Dedifferentiated amniotic fluid mesenchymal stem cell (primary cell): ENCODE measurements around the gene CETP.
"Not testable (repeated sequence)": the region's sequence is repeated elsewhere in the genome, so short reads cannot be mapped to it uniquely, and the experiment has no call there.

Source experiments
- DNase-seq: peaks from one replicate; pipeline ENCODE4 v3.0.0-alpha.2; 2016; ENCODE audit errors: extremely low spot score

Gene CETP

DNA sequence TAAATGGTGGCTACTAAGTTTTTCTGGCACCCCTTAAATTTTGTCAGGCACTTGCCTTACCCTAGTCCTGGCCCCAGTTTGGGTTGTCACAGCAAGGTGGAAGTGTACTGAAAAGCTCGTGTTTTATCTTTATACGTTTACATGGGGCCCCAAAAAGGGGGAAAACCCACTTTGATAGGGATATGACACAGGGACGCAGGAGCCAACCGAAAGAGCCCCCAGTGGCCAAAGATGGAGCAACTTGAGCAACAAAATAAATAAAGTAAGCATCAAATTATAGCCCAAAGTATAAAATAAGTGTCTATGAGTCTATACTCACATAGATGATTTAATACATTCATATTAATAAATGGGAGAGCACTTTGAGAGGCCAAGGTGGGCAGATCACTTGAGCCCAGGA, 5.0 kb upstream of the CETP start:
- no peak for DNase-seq

DNA sequence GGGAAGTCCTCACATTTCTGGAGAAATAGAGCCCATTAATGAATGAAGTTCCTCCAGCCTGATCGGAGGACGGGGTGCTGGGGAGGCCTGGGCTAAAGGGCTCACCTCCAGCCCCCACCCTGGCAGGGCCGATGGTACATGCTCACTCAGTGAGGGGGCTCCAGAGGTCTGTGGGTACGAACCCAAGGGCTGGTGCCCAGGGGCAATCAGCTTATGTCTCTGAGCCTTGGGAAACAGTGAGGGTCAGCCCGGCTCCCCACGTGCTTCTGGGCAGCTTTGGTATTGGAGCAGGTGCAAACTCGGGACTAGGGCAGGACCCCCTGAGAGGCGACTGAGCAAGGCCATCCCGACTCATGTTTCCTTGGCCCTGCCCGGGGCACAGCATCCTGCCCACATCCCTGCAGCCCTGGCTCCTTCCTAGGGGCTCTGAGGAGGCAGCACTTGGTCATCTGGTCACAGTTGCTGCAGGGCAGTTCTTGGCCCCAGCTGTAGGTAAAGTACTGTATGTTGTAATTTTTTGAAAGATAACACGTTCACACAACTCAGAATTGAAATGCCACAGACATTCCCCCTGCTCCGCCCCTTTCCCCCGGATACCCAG, 969 bp upstream of the CETP start:
- no peak for DNase-seq

DNA sequence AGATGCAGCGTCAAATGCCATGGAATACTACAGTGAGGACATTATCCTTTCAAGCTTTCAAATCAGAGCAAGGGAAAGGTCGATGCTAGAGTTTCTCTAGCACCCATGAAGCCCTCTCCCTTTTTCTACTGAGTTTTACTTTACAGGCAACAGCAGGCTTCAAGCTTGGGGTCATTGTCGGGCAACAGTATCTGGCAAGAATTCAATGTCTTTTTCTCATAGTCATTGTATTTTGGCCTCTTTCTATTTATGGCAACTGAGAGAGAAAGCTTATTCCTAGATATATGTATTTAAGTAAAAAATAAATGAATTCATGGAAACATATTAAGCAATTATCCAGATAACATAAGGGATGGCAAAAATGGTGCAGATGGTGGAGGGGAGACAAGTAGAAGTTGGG, 364 bp upstream of the CETP start:
- DNase-seq = no peak

DNA sequence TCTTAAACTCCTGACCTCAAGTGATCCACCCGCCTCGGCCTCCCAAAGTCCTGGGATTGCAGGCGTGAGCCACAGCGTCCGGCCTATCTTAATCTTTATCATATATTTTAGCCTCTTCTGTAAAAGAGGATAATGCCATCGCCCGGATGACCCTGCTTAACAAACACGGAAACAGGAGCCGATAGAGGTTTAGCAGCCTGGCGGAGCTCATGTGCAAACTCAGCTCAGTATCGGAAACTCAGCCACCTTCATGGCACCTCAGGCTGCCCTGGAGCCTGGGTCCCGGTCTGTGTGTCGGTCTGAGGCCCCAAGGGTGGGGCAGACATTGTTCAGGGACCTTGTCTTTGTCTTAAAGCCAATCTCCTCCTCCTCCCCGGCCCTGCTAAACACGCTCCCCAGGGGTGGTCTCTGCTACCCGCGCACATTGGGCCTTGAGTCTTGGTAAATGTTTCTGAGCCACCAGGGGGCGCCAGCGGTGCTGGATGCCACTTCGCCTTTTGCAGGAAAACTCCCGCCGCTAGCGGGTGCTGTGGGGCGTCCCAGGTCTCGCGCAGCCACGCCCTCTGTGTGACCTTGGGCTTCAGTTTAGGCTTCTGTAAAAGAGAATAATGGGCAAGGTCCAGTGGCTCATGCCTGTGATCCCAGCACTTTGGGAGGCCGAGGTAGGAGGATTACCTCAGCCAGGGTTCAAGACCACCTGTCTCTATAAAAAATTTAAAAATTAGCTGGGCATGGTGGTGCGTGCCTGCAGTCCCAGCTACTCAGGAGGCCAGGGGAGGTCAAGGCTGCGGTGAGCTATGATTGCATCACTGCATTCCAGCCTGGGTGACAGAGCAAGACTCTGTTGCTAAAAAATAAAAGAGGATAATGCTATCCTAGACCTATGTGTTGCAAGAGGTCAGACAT, 2.7 kb downstream of the CETP start:
- DNase-seq = no peak

DNA sequence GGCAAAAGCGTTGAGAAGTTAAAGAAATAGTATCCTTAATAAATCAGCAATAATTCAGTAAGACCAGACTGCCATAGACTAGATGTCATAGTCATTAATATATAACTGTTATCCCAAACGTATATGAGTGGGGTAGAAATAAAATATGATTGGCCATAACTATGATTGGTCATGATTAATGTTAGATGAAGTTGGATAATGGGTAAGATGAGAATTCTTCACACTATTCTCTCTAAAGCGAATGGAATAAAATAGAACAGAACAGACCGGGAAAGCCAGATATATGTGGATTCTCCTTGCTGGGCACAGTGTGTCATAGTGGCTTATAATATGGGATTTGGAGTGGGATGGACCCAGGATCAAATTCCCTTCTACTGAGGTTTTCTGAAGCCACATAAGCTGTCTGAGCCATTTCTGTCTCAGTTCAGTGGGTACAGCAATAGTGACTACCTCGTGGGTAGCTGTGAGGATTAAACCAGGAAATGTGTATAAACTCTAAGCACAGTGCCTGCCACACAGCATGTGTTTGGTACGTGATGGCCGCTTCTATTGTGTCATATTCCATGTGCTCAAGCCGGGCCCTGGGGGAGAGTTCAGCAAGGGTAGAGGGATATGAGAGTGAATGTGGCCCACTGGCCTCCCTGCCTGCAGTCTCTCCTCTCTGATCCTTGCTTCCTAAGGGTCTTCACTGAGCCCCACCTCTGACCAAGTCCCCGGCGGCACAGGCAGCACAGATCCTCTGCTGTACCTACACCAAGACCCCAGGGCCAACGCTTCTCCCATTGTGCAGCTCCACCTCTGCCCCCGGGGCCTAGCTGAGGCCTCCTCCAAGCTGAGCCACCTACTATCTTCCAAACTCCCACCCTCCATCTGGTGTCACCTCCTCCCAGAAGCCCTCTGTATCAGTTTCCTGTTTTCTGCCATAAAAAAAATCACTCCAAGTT, 3.7 kb downstream of the CETP start:
- no peak for DNase-seq

DNA sequence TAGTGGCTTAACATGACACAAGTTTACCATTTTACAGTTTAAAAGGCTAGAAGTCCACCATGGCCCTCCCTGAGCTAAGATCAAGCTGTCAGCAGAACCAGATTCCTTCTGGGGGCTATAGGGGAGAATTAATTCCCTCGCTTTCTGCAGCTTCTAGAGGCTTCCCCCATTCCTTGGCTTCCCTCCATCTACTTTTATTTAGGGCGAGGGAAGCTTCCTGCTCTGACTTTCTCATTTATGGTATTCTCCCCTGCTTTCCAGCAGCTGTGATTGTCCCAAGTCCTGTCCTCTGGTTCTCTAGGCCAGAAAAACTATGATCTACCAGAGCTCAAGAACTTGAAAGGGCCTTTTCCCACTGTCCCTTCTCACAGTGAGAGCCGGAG, 4.3 kb downstream of the CETP start:
- no peak for DNase-seq

DNA sequence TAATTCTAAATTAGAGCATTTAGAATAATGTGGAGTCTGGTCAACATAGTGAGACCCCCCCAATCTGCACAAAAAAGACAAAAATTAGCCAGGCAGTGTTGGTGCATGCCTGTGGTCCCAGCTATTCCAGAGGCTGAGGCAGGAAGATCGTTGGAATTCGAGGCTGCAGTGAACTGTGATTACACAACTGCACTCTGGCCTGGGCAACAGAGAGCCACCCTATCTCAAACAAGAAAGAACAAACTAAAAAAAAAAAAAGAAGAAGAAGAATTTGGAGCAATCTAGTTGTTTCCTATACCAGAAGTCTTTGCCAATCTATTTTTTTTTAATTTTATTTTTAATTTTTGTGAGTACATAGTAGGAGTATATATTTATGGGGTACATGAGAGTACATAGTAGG, 6.0 kb downstream of the CETP start:
- no peak for DNase-seq

DNA sequence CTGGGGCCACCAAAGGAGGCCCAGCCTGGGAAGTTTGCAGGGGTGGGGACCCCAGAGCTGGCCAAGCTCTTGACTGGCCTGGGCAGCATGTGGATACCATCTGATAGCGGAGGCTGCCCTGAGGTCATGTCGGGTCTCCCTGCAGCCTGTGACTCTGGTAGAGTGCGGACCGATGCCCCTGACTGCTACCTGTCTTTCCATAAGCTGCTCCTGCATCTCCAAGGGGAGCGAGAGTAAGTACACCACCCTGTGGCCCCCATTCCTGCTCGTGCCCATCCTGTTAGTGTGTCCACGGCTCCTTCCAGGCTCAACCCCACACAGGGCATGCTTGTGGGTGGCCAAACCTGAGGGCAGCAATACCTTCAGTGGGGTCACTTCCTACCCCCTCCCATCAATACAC, 8.0 kb downstream of the CETP start:
- DNase-seq = no peak

DNA sequence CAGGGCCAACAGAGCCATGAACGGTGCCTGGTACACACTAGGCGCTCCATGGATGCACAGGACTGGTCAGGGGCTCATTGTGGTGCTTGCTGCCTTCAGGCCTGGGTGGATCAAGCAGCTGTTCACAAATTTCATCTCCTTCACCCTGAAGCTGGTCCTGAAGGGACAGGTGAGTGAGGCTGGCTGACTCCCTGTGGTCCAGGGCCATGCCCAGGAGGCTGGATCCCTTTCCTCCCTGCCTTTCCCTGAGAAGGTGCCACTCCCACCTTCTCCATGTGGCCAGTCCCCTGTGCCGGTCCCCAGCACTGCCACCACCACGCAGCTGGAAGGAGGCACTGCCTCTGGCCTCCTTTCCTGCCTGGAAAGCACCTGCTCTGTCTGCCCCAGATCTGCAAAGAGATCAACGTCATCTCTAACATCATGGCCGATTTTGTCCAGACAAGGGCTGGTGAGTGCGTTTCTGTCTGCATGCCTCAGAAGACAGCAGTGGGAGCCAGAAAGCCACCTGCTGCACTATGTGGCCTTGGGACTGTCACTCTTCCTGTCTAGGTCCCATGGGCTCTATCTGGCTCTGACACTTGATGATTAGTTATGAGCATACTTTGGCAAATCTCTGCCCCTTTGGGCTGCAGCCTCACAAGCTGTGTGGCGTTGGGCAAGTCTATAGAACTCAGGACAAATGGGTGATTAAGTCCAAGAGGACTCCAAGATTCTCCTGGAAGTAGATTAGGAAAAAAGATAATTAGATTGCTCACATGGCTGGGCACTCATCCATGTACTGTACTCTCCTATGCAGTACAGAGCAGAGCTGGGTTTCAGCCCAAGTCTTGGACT, 9.4 kb downstream of the CETP start:
- DNase-seq = no peak

DNA sequence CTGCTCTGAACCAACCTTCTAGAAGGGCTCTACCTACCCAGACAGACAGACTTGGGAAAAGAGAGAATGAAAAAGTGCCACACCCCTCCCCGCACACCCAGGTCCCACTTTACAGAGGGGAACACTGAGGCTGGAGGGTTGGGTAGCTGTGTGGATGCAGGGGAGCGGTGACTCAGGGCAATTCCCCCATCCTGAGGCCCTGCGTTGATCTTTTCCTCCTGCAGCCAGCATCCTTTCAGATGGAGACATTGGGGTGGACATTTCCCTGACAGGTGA, 10.0 kb downstream of the CETP start:
- no peak for DNase-seq

DNA sequence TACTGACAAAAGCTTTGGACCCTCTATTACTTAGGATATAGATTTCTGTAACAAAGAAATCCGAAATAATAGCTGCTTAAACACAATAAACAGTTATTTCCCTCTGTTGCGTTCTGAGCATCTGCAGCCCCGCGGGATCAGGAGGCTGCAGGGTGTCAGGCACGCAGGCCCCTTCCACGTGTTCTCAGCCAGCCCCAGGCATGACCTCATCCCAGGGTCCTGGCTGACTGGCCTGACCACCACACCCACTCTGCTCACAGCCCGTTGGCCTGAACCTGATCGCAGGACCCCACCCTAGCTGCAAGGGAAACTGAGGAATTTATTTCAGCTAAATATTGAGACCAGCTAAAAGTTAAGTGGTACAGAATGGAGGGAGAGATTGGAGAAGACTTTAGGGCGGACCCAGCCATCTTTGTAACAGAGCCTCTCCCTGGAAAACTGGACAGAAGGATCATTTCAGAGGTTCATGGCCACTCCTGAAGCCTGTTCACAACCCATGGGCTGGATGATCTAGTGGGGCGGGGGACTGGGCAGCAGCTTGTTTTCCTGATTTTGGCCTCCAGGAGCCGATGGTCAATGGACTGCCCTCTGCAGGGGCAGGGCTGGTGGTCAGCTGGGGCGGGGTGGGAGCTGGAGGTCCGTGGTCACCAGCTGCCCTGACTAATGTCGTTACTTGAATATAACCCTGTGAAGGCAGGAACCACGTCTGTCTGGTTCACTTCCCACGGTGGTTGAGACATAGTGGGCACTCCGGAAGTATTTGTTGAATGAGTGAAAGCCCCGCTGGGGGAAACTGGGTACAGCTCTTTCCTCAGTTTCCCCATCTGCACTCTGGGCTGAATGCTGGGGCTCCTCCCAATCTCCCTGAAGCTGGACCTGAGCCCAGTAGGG, 10.9 kb downstream of the CETP start:
- no peak for DNase-seq

DNA sequence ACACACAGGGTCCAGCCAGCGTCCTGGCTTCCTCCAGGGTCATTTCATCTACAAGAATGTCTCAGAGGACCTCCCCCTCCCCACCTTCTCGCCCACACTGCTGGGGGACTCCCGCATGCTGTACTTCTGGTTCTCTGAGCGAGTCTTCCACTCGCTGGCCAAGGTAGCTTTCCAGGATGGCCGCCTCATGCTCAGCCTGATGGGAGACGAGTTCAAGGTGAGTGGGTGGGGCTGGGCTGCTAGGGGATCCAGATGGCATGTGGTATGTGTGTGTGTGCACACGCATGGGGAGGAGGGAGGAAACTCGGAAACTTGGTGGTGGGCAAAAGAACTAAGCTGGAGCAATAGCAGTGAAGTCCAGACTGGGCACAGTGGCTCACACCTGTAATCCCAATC, 11.5 kb downstream of the CETP start:
- DNase-seq = no peak

DNA sequence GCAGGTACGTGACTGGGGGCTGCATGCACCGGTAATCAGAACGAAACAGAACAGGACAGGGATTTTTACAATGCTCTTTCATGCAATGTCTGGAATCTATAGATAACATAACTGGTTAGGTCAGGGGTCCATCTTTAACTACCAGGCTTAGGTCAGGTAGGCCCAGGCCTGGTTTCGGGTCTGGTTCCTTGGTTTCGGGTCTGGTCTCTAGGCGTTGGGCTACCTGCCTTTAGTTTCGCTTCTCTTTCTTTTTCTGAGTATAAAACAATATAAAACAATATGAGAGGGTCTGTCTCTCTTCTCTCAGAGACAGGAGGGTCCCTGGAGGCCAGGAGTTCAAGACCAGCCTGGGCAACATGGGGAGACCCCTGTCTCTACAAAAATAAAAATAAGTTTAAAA, 12.1 kb downstream of the CETP start:
- DNase-seq = not testable (repeated sequence)

DNA sequence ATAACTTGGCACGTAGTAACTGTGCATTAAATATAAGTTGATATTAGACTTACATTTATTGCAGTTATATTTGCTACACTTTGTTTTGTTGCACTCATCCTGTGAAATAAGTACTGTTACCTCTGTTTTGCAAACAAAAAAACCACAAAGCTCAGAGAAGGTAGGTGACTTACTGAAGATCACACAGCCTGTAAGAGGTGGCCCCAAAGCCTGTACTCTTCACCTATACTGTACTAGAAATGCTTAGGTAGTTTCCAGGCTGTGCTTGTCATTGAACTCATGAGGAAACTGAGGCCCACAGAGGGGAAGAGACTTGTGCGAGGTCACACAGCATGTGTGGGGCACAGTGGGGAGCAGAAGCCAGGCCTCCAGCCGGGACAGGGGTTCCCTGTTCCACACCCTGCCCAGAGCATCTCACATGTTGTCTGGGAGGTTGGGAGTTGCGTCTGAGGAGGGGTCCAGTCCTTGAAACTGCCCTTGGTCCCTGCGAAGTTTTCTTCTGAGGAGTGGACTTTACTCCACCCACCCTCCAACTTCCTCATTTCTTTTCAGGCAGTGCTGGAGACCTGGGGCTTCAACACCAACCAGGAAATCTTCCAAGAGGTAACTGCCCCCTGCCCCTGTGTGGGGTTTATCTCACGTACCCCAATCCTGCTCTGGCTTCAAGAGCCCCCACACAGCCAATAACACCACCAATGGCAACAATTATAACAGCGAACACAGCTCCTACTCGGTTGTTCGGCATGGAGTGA, 13.0 kb downstream of the CETP start:
- no peak for DNase-seq

DNA sequence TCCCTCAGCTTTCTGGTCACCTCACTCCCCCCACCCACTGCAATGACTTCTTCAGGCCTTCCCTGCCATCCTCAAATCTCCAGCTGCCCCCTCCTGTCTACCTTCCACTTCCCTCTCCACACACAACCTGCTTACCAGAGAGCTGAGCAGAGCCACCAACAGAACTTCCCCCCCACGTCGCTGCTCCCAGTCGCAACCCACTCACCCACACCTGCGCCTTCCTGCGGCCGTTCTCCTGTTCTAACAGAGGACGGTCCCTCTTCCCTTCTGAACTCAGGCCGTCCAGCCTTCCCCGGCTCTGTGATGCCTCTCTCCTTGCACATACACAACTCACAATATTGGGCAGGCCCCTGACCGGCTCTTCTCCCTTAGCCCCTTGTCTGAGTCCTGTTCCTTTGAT, 14.0 kb downstream of the CETP start:
- no peak for DNase-seq

DNA sequence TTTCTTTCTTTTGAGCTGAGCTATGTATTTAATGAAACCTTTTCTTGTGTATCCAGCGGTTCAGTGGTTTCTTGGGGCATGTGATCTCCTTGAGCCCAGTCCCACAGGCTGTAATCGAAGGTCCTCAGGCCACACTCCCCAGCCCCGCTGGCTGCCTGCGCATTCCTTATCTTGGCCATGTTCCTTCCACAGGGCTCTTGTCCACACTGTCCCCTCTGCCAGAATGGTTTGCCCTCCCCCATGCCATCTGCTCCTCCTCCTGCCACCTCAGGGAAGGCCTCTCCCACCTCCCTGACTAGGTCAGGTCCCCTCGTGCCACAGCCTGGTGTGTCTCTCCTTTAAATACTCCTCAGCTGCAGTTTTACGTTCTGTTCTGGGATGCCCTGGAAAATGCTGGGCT, 15.5 kb downstream of the CETP start:
- DNase-seq = no peak

DNA sequence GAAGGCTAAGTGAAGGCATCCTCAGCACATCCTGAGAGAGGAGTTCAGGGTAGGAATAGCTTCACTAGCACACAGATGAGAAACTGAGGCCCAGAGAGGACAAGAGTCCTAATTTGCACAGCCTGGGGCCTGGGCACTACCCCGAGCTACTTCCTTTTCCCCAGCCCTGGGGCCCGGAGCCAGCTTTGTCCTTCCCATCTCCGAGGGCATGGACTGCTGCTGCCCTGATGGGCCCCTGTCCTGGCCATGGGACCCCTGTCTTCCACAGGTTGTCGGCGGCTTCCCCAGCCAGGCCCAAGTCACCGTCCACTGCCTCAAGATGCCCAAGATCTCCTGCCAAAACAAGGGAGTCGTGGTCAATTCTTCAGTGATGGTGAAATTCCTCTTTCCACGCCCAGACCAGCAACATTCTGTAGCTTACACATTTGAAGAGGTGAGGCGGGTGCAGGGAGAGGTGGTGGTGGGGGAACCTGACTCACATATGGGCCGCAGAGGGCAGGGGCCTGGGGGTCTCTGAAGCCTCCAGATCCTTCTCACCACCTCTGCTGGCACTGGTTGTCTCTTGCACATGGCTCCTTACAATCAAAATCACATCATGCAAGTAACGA, 16.2 kb downstream of the CETP start:
- no peak for DNase-seq

DNA sequence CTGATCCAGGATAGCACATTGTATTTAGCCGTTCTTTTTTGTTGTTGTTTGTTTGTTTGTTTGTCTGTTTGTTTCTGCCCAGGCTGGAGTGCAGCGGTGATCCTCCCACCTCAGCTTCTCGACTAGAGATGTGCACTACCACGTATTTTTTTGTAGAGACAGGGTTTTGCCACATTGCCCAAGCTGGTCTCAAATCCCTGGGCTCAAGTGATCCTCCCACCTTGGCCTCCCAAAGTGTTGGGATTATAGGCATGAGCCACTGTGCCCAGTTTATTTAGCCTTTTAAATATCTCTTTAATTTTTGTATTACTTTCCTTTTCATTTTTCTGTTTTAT, 18.4 kb downstream of the CETP start:
- no peak for DNase-seq

DNA sequence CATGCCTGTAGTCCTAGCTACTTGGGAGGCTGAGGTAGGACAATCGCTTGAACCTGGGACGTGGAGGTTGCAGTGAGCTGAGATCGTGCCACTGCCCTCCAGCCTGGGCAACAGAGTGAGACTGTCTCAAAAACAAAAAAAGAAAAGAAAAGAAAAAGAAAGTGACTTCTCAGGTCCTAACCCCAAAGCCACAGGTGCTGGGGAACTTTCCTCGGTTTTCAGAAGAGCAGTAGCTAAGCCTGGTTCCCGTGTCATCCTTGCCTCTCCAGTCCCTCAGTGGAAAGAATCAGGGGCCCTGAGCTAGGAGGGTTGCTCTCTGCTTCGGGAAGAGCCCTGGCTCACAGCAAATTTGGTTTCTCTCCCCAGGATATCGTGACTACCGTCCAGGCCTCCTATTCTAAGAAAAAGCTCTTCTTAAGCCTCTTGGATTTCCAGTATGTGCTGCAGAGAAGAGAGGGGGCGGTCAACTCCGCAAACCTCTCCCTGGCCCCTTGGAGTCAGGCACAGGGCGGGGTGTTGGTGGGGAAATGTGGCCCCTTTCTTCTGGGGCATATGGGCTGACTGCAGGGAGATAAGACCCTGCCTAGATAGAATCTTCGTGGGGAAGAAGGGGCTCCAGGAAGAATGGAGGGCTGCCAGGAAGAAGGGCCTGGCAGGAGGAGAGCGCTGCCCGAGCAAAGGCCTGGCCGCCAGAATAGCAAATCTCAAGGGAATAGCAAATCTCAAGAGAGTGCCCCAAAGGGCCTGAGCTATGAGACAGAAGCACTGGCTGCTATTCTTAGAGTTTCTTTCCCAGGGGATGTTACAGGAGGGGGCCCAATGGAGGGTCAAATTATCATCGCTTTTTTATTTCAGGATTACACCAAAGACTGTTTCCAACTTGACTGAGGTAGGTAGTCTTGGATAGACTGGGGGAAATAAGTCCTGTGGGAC, 19.3 kb downstream of the CETP start:
- DNase-seq = no peak
